Esophagus squamous epithelium (tissue), 5 donors: ENCODE data around the gene GAP43. TPM values are rescaled to one million over a fixed set of nuclear protein-coding genes. Genes with fewer than 3 reads are reported as not detected.

Experiments used
- DNase-seq: peaks from one replicate; lab custom pipeline; 2025; lab: John Stamatoyannopoulos, UW
- H3K27ac ChIP-seq, 4 donors: fragments of 200-600 bp; sonication (generic); one replicate each; pipeline ENCODE4 v1.5.1; 2016 to 2019; ENCODE audit warnings: mild to moderate bottlenecking in 1 of 4
- H3K27me3 ChIP-seq, 4 donors: fragments of 200-600 bp; sonication (generic); 1 replicate in 3 of 4; 2 replicates in 1 of 4; pipeline versions ENCODE4 v1.5.1 to v1.6.0; 2017 to 2021; ENCODE audit warnings: antibody characterized with exemption in 1 of 4
- H3K36me3 ChIP-seq, 3 donors: fragments of 200-600 bp; sonication (generic); one replicate each; pipeline ENCODE4 v1.5.1; 2016 to 2019
- H3K4me1 ChIP-seq, 3 donors: fragments of 200-600 bp; sonication (generic); one replicate each; pipeline ENCODE4 v1.5.1; 2017 to 2019
- H3K4me3 ChIP-seq, 4 donors: fragments of 200-600 bp; sonication (generic); 1 replicate in 3 of 4; 2 replicates in 1 of 4; pipeline ENCODE4 v1.5.1; 2016 to 2019; ENCODE audit warnings: mild to moderate bottlenecking in 2 of 4, moderate library complexity in 1 of 4
- H3K9me3 ChIP-seq, 3 donors: fragments of 200-600 bp; sonication (generic); one replicate each; pipeline ENCODE4 v1.5.1; 2016 to 2019
- POLR2A ChIP-seq, 4 donors: fragments of 450-650 bp; IDR thresholded peaks; one replicate each; pipeline ENCODE4 v1.6.1; 2017; ENCODE audit warnings: antibody characterized with exemption in 4 of 4, mild to moderate bottlenecking in 4 of 4, moderate library complexity in 3 of 4
- WGBS, 2 donors: methylation state at CpG; one replicate each; pipeline ENCODE4 v1.1.5; 2018; 5-methylcytosine and 5-hydroxymethylcytosine counted together
- intact Hi-C: fragments of 100-400 bp; cut with DNase I; formaldehyde crosslinking; loops from one replicate; pipeline ENCODE4 v1.15.0; 2022
- total RNA-seq, 4 donors: library from RNA; depleted of rRNA; stranded (reverse); fragments of >200 nt; gene quantifications; one replicate each; pipeline ENCODE4 v1.1.0, GENCODE V29; 2016
- TF ChIP-seq, protein P1 (sequence below), 6 experiments: fragments of 450-650 bp in 4 of 6; fragments of 200-600 bp in 2 of 6; sonication (generic) in 2 of 6; IDR thresholded peaks; one replicate each; pipeline ENCODE4 v1.5.1; 2016 to 2019; ENCODE audit warnings: antibody characterized with exemption in 6 of 6, mild to moderate bottlenecking in 4 of 6, moderate library complexity in 4 of 6
- donor health status: DM: yes; HTN: yes; CAD: no.

GAP43 gene
- total RNA-seq, 4 donors from 2014 or later: 1.2 TPM; not detected in 3

DNA sequence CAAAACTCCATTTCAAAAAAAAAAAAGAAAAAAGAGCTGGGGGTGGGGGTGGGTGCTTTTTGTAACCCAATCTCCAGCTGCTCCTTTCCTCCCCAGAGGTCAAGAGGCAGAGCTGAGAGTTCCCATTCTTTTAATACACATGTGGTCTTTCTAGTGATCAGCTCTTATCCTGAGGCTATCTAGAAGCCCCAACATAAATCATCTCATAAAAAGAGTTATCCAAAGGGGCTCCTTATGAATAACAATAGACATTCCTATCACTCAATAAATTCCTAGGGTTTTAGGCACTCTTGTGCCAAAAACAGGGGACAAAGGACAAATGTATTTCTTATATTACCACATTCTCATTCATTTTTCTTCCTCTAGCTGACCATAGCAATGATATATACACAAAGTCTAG lies 25.1 kb upstream of the GAP43 start:
- TF ChIP-seq POLR2A (IDR thresholded peaks at IDR 0.05): no peak
- TF ChIP-seq, protein P1, sequence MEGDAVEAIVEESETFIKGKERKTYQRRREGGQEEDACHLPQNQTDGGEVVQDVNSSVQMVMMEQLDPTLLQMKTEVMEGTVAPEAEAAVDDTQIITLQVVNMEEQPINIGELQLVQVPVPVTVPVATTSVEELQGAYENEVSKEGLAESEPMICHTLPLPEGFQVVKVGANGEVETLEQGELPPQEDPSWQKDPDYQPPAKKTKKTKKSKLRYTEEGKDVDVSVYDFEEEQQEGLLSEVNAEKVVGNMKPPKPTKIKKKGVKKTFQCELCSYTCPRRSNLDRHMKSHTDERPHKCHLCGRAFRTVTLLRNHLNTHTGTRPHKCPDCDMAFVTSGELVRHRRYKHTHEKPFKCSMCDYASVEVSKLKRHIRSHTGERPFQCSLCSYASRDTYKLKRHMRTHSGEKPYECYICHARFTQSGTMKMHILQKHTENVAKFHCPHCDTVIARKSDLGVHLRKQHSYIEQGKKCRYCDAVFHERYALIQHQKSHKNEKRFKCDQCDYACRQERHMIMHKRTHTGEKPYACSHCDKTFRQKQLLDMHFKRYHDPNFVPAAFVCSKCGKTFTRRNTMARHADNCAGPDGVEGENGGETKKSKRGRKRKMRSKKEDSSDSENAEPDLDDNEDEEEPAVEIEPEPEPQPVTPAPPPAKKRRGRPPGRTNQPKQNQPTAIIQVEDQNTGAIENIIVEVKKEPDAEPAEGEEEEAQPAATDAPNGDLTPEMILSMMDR (IDR thresholded peaks at IDR 0.05): no peak
- DNase-seq: no peak
- Histone ChIP-seq H3K9me3 (peaks cover 0 to 6% (median 0%) of the 10 kb centered on the region in 3 donors), H3K4me3 (no peak overlapping the region), H3K27ac (no peak overlapping the region), H3K36me3 (no peaks in the 10 kb centered on the region), H3K4me1 (no peaks in the 10 kb centered on the region), H3K27me3 (no peaks in the 10 kb centered on the region)
- intact Hi-C loops: no loop called here

DNA sequence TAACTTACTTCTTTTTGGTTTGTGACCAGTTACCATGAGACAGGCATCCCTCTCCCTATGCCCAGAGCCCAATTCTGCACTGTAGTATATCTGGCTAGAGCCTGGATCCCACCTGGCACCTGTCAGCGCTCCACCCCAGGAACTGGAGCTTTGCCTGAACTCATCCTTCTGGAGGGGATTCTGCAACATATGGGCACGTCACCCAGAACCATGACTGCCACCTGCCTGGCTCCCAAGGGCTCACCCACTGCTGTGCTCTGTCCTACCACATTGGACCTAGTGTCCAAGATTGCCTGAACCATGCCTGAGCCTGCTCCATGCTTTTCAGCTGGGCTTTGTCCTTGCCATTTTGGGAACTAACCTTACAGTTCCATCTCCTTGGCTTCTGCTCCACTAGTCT lies 21.1 kb upstream of the GAP43 start:
- Histone ChIP-seq H3K4me3 (no peak overlapping the region), H3K27me3 (no peaks in the 10 kb centered on the region), H3K27ac (no peak overlapping the region), H3K4me1 (no peaks in the 10 kb centered on the region), H3K9me3 (no peaks in the 10 kb centered on the region), H3K36me3 (no peaks in the 10 kb centered on the region)
- TF ChIP-seq, protein P1 (IDR thresholded peaks at IDR 0.05): no peak
- TF ChIP-seq POLR2A (IDR thresholded peaks at IDR 0.05): no peak
- intact Hi-C loops: no loop called here
- no peak for DNase-seq
- WGBS, 2 donors: 67 to 84% methylated on average over 2 of the region's 2 CpGs

DNA sequence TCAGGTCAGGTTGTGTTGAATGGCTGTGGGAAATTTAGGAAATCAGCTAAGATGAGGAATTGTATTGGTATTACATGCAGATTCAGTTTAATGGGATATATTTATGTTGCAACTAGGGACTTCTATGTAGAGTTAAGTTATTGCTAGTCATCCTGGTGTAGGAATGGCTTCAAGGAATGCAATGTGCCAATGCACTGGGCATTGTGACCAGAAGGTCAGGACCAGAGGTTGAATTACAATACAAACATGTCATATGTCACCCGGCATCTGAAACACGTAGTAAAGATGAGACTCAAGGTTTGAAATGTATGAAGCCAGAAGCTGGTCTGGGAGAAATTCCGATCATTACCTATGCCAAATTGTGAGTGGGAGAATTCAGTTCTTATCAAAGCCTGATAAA lies 11.7 kb upstream of the GAP43 start:
- intact Hi-C loops: no loop called here
- no peaks in the 10 kb centered on the region for H3K27me3 ChIP-seq
- no peaks in the 10 kb centered on the region for H3K4me1 ChIP-seq
- DNase-seq: no peak
- H3K9me3 ChIP-seq: no peaks in the 10 kb centered on the region
- no peak for TF ChIP-seq POLR2A (IDR thresholded peaks at IDR 0.05)
- TF ChIP-seq, protein P1 (IDR thresholded peaks at IDR 0.05): no peak
- H3K27ac ChIP-seq: no peak overlapping the region
- WGBS, 2 donors: 66 to 93% methylated on average over 3 of the region's 3 CpGs
- no peaks in the 10 kb centered on the region for H3K36me3 ChIP-seq
- H3K4me3 ChIP-seq: no peak overlapping the region

DNA sequence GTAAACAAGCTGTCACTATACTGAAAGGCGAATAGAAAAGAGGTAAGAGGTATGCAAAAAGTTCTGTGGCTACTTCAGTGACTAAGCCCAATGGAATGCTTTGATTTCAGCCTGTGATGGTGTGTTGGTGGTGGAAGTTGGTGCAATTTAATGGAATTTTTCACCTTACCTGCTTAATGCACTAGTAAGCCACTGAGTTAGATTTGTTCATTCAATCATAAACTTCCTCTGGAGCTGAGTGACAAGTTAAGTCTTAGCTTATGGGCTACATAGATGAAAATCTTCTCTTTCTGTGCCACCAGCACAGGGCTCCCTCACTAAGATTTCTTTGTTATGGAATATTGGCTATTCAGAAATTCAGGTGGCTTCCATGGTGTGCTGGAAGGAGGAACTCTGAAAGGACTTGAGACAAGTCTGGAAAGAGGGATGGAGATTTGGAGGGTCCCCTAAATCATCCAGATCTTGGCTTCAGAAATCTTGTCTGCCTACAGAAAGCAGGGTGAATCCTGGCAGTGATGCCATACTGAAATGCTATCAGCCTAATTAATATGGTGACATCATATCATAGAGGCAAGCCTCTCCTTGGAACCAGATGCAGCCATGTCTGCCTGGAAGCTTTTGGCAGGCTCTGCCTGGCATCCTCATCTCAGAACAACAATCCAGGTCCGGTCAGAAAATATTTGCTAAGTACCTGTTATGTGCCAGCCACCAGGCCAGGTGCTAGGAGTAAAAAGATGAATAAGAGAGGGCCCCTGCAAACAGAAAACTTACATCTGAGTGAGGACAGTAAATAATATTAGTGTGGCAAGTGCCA lies 8.1 kb upstream of the GAP43 start:
- TF ChIP-seq POLR2A (IDR thresholded peaks at IDR 0.05): no peak
- no peaks in the 10 kb centered on the region for H3K36me3 ChIP-seq
- no peaks in the 10 kb centered on the region for H3K9me3 ChIP-seq
- H3K4me1 ChIP-seq: no peaks in the 10 kb centered on the region
- no peaks in the 10 kb centered on the region for H3K27me3 ChIP-seq
- H3K4me3 ChIP-seq: no peak overlapping the region
- no peak for DNase-seq
- no peak overlapping the region for H3K27ac ChIP-seq
- intact Hi-C loops: no loop called here
- 64 to 73% methylated on average over 2 of the region's 2 CpGs for WGBS, 2 donors

DNA sequence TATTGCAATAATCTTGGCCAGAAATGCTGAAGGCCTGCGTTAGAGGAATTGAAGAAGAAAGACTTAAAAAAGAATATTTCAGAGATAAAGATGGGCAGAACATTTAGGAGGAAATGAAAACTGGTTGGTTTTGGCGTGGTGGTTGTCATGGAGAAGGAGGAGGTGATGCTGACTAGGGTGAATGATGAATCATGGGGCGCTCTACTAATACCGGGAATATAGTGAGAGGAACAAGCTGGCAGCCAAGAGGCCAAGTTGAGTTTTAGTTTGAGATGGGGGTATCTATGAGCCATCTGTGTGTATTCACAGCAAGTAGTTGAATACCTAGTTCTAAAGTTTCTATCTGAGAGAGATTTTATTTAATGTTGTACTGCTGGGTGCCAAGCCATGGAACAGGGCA lies 6.8 kb upstream of the GAP43 start:
- Histone ChIP-seq H3K27me3 (no peaks in the 10 kb centered on the region), H3K9me3 (no peaks in the 10 kb centered on the region), H3K4me3 (no peak overlapping the region), H3K27ac (no peak overlapping the region), H3K36me3 (no peaks in the 10 kb centered on the region), H3K4me1 (no peaks in the 10 kb centered on the region)
- TF ChIP-seq, protein P1 (IDR thresholded peaks at IDR 0.05): no peak
- no peak for TF ChIP-seq POLR2A (IDR thresholded peaks at IDR 0.05)
- 67 to 73% methylated on average over 4 of the region's 4 CpGs for WGBS, 2 donors
- intact Hi-C loops: no loop called here
- no peak for DNase-seq
